WTC11 (cell line): ENCODE data around the gene PAM. TPM values are rescaled to one million over a fixed set of nuclear protein-coding genes. Genes with fewer than 3 reads are reported as not detected.

ENCODE experiments used
- ATAC-seq: fragments of 200-7000 bp; cut with Tn5 transposase; 2 replicates; pipeline ENCODE4 v1.10.0; 2021; ENCODE audit warnings: mild to moderate bottlenecking, moderate library complexity
- CTCF ChIA-PET: fragments of 300-600 bp; sonication (Branson Sonifier 250); formaldehyde crosslinking; loops from one replicate; lab custom pipeline; 2021; ENCODE audit warnings: antibody characterized with exemption; lab: Charles Lee
- POLR2A ChIA-PET: fragments of 350-600 bp; sonication (Branson Sonifier 250); formaldehyde crosslinking; loops from one replicate; lab custom pipeline; 2021; ENCODE audit warnings: antibody characterized with exemption; lab: Charles Lee
- DNase-seq: peaks from one replicate; pipeline ENCODE4 v3.0.0; 2021; ENCODE audit warnings: low spot score
- H3K27ac Mint-ChIP-seq: 2 replicates; pipeline ENCODE4 v1.8.0; 2021; ENCODE audit warnings: mixed read lengths
- H3K27me3 Mint-ChIP-seq: 2 replicates; pipeline ENCODE4 v1.8.0; 2021; ENCODE audit warnings: low read depth, mild to moderate bottlenecking, moderate library complexity, mixed read lengths
- H3K36me3 Mint-ChIP-seq: 2 replicates; pipeline ENCODE4 v1.8.0; 2021; ENCODE audit warnings: mixed read lengths
- H3K4me1 Mint-ChIP-seq: 2 replicates; pipeline ENCODE4 v1.8.0; 2022; ENCODE audit warnings: mixed read lengths
- H3K4me3 Mint-ChIP-seq: 2 replicates; pipeline ENCODE4 v1.8.0; 2021; ENCODE audit warnings: mild to moderate bottlenecking, moderate library complexity, mixed read lengths
- H3K9me3 Mint-ChIP-seq: 2 replicates; pipeline ENCODE4 v1.8.0; 2021; ENCODE audit warnings: mixed read lengths
- ATF2 ChIP-seq: sonication (generic); formaldehyde crosslinking; IDR thresholded peaks from 2 replicates; pipeline ENCODE4 v1.8.1; 2022; ENCODE audit warnings: low read depth, missing genetic modification reagents, borderline replicate concordance
- CBFB ChIP-seq: sonication (generic); formaldehyde crosslinking; IDR thresholded peaks from 2 replicates; pipeline ENCODE4 v1.8.1; 2022; ENCODE audit warnings: mild to moderate bottlenecking, low read depth, missing genetic modification reagents
- CDX4 ChIP-seq: fragments of 250-450 bp; sonication (Bioruptor Pico); IDR thresholded peaks from 2 replicates; pipeline ENCODE4 v1.9.0; 2021; ENCODE audit warnings: moderate library complexity, mild to moderate bottlenecking, inconsistent platforms, borderline replicate concordance
- E2F1 ChIP-seq: sonication (generic); formaldehyde crosslinking; IDR thresholded peaks from 2 replicates; pipeline ENCODE4 v1.8.0; 2022; ENCODE audit warnings: mild to moderate bottlenecking, missing genetic modification reagents
- ERG ChIP-seq: fragments of 250-450 bp; sonication (Bioruptor Pico); IDR thresholded peaks from 2 replicates; pipeline ENCODE4 v1.8.0; 2021; ENCODE audit warnings: mild to moderate bottlenecking
- ETV6 ChIP-seq: sonication (generic); formaldehyde crosslinking; IDR thresholded peaks from 2 replicates; pipeline ENCODE4 v1.8.1; 2022; ENCODE audit warnings: mild to moderate bottlenecking, missing genetic modification reagents
- GTF2I ChIP-seq: fragments of 250-450 bp; sonication (Bioruptor Pico); conservative IDR thresholded peaks from 2 replicates; pipeline ENCODE4 v1.4.0; 2021; ENCODE audit warnings: mild to moderate bottlenecking
- HMGA2 ChIP-seq: fragments of 250-450 bp; sonication (Bioruptor Pico); IDR thresholded peaks from 2 replicates; pipeline ENCODE4 v1.4.0; 2021; ENCODE audit warnings: mild to moderate bottlenecking, moderate library complexity
- IRF2 ChIP-seq: sonication (generic); formaldehyde crosslinking; IDR thresholded peaks from 2 replicates; pipeline ENCODE4 v1.8.0; 2022; ENCODE audit warnings: low read depth, missing genetic modification reagents, borderline replicate concordance
- NFATC4 ChIP-seq: fragments of 250-450 bp; sonication (Bioruptor Pico); IDR thresholded peaks from 2 replicates; pipeline ENCODE4 v1.9.0; 2021; ENCODE audit warnings: mild to moderate bottlenecking
- NFE2L1 ChIP-seq: sonication (generic); formaldehyde crosslinking; IDR thresholded peaks from 2 replicates; pipeline ENCODE4 v1.8.1; 2023; ENCODE audit warnings: missing genetic modification reagents
- NFYB ChIP-seq: sonication (generic); formaldehyde crosslinking; conservative IDR thresholded peaks from 2 replicates; pipeline ENCODE4 v1.8.0; 2022; ENCODE audit warnings: low read depth, missing genetic modification reagents
- NR1H2 ChIP-seq: sonication (generic); formaldehyde crosslinking; IDR thresholded peaks from 2 replicates; pipeline ENCODE4 v1.9.0; 2021; ENCODE audit warnings: mild to moderate bottlenecking, moderate library complexity, missing genetic modification reagents
- OVOL2 ChIP-seq: fragments of 250-450 bp; sonication (Bioruptor Pico); IDR thresholded peaks from 2 replicates; pipeline ENCODE4 v1.9.0; 2021; ENCODE audit warnings: mild to moderate bottlenecking, borderline replicate concordance
- PRDM15 ChIP-seq: sonication (generic); formaldehyde crosslinking; IDR thresholded peaks from 2 replicates; pipeline ENCODE4 v1.8.0; 2022; ENCODE audit warnings: missing genetic modification reagents
- PRRX2 ChIP-seq: fragments of 250-450 bp; sonication (Bioruptor Pico); IDR thresholded peaks from 2 replicates; pipeline ENCODE4 v1.8.0; 2021; ENCODE audit warnings: mild to moderate bottlenecking
- ZNF138 ChIP-seq: sonication (generic); formaldehyde crosslinking; conservative IDR thresholded peaks from 2 replicates; pipeline ENCODE4 v1.8.1; 2022; ENCODE audit warnings: mild to moderate bottlenecking, moderate library complexity, missing genetic modification reagents
- ZNF219 ChIP-seq: sonication (generic); formaldehyde crosslinking; IDR thresholded peaks from 2 replicates; pipeline ENCODE4 v1.8.0; 2023; ENCODE audit warnings: missing genetic modification reagents, mild to moderate bottlenecking, borderline replicate concordance
- ZNF396 ChIP-seq: fragments of 250-450 bp; sonication (Bioruptor Pico); IDR thresholded peaks from 2 replicates; pipeline ENCODE4 v1.8.0; 2021; ENCODE audit warnings: mild to moderate bottlenecking, moderate library complexity, borderline replicate concordance
- ZNF671 ChIP-seq: fragments of 250-450 bp; sonication (Bioruptor Pico); IDR thresholded peaks from 2 replicates; pipeline ENCODE4 v1.8.0; 2021; ENCODE audit warnings: mild to moderate bottlenecking
- total RNA-seq: library from RNA; stranded (reverse); gene quantifications from 3 replicates; pipeline ENCODE4 v1.2.3, GENCODE V29; 2021

Gene PAM
- total RNA-seq, 1 experiment from 2014 or later = 52.3 TPM

- no peak for TF ChIP-seq PRDM15
- TF ChIP-seq, all 79 proteins: peak for 0
Observed at GRCh38 chr5:103000089-103000488, 245.0 kb downstream of the PAM start (continued).

- POLR2A ChIA-PET = no interaction called here
- CTCF ChIA-PET = no interaction called here
Observed at GRCh38 chr5:103003872-103004271, 248.8 kb downstream of the PAM start.

More at GRCh38 chr5:103003872-103004271, 248.8 kb downstream of the PAM start:
- ATAC-seq = no peak
- DNase-seq = no peak
- no peak overlapping the region for H3K27ac Mint-ChIP-seq
- H3K27me3 Mint-ChIP-seq = no peaks in the 10 kb centered on the region
- no peak overlapping the region for H3K4me3 Mint-ChIP-seq
- H3K4me1 Mint-ChIP-seq = no peaks in the 10 kb centered on the region
- TF ChIP-seq IRF2 (no peak), CBFB (CRISPR knock-in tag) (no peak), ERG (CRISPR knock-in tag) (no peak), ATF2 (CRISPR knock-in tag) (no peak), HMGA2 (CRISPR knock-in tag) (no peak), NFYB (no peak), ZNF138 (CRISPR knock-in tag) (no peak), CDX4 (CRISPR knock-in tag) (no peak), NFATC4 (CRISPR knock-in tag) (no peak), ETV6 (CRISPR knock-in tag) (no peak), ZNF671 (CRISPR knock-in tag) (no peak), GTF2I (no peak), ZNF219 (CRISPR knock-in tag) (no peak), NFE2L1 (CRISPR knock-in tag) (no peak), ZNF396 (CRISPR knock-in tag) (no peak), PRRX2 (CRISPR knock-in tag) (no peak), E2F1 (CRISPR knock-in tag) (no peak), OVOL2 (CRISPR knock-in tag) (no peak), NR1H2 (no peak)
- peaks cover 13% of the 10 kb centered on the region for H3K36me3 Mint-ChIP-seq
- H3K9me3 Mint-ChIP-seq = peaks cover 17% of the 10 kb centered on the region
